Rectal smooth muscle tissue (tissue), 1 donor: ENCODE data around the gene CASZ1.

ENCODE experiments used
- H3K27ac ChIP-seq: one replicate; pipeline ENCODE4 v1.7.0; 2013; ENCODE audit warnings: low read depth, low read length, inconsistent platforms
- H3K27me3 ChIP-seq: one replicate; pipeline ENCODE4 v1.7.0; 2013; ENCODE audit warnings: low read length; ENCODE audit not compliant: control insufficient read depth, insufficient read depth
- H3K36me3 ChIP-seq: one replicate; pipeline ENCODE4 v1.7.0; 2013; ENCODE audit warnings: low read length; ENCODE audit not compliant: control insufficient read depth, insufficient read depth
- H3K4me1 ChIP-seq: one replicate; pipeline ENCODE4 v1.7.0; 2013; ENCODE audit warnings: low read length; ENCODE audit not compliant: control insufficient read depth, insufficient read depth
- H3K4me3 ChIP-seq: one replicate; pipeline ENCODE4 v1.7.0; 2013; ENCODE audit warnings: low read length
- H3K9ac ChIP-seq: one replicate; pipeline ENCODE4 v1.7.0; 2013; ENCODE audit warnings: low read length

CASZ1 gene

DNA sequence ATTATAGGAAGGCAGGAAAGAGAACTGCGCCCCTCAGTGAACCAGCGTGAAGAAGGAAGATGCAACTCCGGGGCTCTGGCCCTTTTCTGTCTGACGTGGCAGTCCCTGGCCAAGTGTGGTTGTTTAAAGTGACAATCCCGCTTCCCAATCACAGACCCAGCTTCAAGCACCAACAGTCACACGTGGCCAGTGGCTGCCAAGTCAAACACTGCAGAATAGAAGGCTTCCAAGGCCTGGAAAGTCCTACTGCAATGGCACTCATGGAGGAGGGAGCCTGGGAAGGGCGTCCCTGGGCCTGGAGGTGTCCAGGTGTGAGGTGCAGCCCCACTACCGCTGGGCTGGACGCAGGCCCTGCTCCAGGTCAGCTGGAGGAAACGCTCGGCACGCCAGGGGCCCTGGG, 143.8 kb downstream of the CASZ1 start:
- Histone ChIP-seq H3K9ac (no peak overlapping the region), H3K27ac (peak overlapping the region; percentile 77), H3K36me3 (peaks cover 10% of the 10 kb centered on the region), H3K4me3 (no peak overlapping the region), H3K27me3 (no peaks in the 10 kb centered on the region), H3K4me1 (peaks cover 46% of the 10 kb centered on the region)

GRCh38 chr1:10651793-10652192, 144.7 kb downstream of the CASZ1 start:
- H3K27ac ChIP-seq, result peak overlapping the region; percentile 11
- peaks cover 10% of the 10 kb centered on the region for H3K36me3 ChIP-seq
- H3K4me1 ChIP-seq, result peaks cover 39% of the 10 kb centered on the region
- no peaks in the 10 kb centered on the region for H3K27me3 ChIP-seq
- H3K9ac ChIP-seq, result no peak overlapping the region
- H3K4me3 ChIP-seq, result no peak overlapping the region

DNA sequence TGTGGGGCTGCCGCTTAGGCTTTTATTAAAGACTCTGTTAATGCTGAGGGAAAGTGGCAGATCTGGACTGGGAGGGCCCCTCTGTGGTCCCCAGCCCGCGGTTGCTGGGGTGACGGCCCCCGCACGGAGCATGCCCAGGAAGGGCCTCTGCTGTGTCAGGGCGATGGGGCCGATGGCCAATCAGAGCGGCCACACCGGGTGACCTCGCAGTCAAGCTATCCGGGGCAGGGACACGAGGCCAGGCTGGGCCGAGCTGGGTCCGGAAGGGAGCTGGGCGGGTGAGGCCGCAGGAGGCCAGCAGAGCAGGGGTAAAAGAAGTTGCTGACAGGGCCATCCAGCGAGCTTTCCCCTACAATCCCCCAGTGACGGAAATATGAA, 145.1 kb downstream of the CASZ1 start:
- Histone ChIP-seq H3K9ac (no peak overlapping the region), H3K27ac (peak overlapping the region; percentile 11), H3K4me3 (no peak overlapping the region), H3K4me1 (peaks cover 40% of the 10 kb centered on the region), H3K36me3 (peaks cover 10% of the 10 kb centered on the region), H3K27me3 (no peaks in the 10 kb centered on the region)

DNA sequence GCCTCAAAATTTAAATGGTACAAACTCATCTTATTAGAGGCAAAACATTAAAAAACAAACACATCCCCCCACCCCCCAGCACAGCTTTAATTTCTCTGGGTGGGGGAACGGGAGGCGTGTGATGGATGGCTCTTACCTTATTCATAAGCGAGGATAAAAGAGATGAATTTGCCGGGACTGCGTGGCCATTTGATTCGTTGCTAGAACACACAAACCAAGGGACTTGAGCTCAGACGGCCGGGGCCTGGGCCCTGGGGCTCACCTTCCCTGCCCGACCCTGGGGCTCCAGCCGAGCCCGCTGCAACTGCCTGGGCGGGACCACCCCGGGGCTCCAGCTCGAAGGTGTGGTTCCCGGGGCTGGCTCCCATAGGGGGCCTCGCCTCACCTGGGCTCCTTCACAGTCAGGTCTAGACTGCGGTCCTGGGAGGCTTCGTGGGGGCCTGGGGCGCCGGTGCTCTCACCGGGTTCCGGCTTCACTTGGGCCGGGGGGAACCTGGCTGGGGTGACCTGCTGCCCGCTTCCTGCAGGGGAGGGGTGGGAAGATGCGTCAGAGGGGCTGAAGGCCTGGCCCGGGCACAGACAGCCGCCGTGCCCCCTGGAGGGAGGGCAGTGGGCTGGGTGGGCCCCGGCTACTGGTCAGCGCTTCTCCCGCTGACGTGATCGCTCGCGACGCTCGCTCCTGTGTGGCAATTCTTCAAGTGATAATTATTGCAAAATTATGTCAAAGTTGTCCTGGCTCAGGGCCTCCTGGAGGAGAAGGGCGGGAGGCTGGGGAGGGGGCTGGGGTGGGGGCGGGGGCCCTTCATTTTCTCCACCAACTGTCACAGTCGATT, 145.7 kb downstream of the CASZ1 start:
- no peak overlapping the region for H3K4me3 ChIP-seq
- no peaks in the 10 kb centered on the region for H3K27me3 ChIP-seq
- H3K36me3 ChIP-seq, result peaks cover 15% of the 10 kb centered on the region
- H3K27ac ChIP-seq, result peak overlapping the region; percentile 63
- no peak overlapping the region for H3K9ac ChIP-seq
- peaks cover 35% of the 10 kb centered on the region for H3K4me1 ChIP-seq

- Histone ChIP-seq H3K9ac (no peak overlapping the region), H3K27me3 (no peaks in the 10 kb centered on the region), H3K4me3 (no peak overlapping the region), H3K36me3 (peaks cover 20% of the 10 kb centered on the region), H3K4me1 (peaks cover 32% of the 10 kb centered on the region), H3K27ac (peak overlapping the region; percentile 64)
Observed at GRCh38 chr1:10649517-10650201, 146.8 kb downstream of the CASZ1 start.

DNA sequence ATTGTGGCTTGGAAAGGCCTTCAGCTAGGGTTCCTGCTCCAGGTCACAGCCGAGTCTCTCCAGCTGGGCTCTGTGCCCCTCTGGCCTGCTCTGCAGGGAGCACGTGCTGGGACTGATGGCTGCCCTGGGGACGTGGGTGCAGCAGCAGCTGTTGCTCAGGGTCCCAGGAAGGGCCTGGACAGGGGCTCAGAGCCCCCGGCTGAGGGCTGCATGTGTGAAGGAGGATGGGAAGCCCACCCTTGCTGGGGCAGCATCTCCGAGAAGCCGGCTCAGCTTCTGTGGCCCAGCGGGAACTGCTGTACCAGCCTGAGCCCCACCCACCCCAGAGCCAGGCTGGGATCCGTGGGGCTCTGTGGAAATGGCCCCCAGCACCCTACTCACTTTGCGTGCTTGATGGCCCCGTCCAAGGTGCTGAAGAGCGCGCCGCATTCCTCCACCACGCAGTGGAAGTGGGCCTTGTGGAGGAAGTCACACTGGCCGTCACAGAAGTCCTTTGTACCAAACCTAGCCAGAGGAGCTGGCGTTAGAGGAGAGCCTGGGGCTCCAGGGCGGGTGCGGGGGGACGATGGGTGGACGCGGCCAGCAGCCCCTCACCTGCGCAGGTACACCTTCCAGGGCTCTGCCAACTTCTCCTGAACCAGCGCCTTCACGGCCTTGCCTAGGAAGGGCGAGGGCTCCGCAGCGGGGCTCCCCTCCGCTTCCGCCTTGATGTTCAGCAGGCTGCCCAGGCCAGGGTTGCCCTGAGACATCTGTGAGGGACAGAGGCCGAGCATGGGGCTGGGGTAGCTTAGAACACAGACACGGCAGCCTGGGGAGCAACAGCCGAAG, 147.5 kb downstream of the CASZ1 start:
- peak overlapping the region; percentile 64 for H3K27ac ChIP-seq
- no peak overlapping the region for H3K4me3 ChIP-seq
- peaks cover 26% of the 10 kb centered on the region for H3K36me3 ChIP-seq
- peaks cover 24% of the 10 kb centered on the region for H3K4me1 ChIP-seq
- H3K27me3 ChIP-seq, result no peaks in the 10 kb centered on the region
- H3K9ac ChIP-seq, result no peak overlapping the region

DNA sequence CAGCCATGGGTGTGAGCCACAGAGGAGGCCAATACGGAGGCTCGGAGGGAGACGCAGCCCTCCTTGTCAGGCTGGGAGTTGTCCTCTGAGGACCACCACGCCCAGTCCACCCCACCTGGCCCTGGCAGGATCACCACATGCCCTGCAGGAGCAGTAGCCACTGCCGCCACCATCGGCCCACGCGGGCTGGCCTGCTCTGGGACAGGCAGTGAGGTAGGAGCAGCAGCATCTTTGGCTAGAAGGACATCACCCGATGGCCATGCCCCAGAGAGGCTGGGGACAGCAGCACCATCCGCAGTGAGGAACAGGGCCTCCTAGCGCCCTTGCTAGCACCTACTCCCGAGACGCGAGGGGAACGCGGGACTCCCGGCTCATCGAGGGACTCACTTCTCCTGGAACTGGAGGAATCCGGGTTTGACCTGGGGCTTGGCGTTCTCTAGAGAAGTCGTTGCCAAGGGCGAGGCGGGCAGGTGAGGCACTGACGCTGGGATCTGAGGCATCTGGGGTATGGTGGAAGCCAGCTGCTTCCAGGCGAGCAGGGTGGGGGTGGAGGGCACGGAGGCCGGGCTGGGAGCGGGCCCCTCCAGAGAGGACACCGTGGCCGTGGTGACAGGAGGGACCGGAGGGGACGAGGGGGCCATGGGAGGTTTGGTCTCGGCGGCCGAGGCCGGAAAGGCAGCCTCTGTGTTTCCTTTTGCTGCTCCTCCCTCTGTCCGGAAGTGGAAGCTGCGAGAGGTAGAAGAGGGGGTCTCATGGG, 148.9 kb downstream of the CASZ1 start:
- H3K36me3 ChIP-seq, result peaks cover 24% of the 10 kb centered on the region
- H3K9ac ChIP-seq, result no peak overlapping the region
- no peak overlapping the region for H3K27ac ChIP-seq
- H3K4me1 ChIP-seq, result peaks cover 13% of the 10 kb centered on the region
- no peaks in the 10 kb centered on the region for H3K27me3 ChIP-seq
- H3K4me3 ChIP-seq, result no peak overlapping the region

DNA sequence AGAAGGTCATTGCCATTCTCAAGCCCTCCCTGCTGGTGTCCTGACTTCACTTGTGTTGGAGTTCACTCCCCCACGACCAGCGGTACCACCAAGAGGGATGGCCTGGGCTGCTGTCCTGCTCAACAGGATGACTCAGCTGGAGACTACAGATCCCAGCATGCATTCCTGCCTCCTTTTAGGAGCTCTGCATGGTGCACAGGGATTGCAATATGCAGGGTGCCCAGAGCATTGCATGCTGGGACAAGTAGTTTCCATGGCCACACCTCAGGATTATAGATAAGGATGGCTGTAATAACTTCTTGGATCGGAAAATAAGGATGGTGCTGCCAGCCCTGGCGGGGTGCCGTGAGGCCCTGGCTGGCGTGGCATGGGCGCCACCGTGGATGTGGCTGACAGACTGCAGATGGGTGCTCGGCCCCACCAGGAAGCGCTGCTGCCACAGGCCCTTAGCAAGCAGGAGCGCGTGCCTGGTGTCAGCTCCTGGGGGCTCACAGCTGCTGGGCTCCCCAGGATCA, 150.0 kb downstream of the CASZ1 start:
- Histone ChIP-seq H3K4me1 (peaks cover 6% of the 10 kb centered on the region), H3K36me3 (peaks cover 27% of the 10 kb centered on the region), H3K27me3 (no peaks in the 10 kb centered on the region), H3K4me3 (no peak overlapping the region), H3K27ac (peak overlapping the region; percentile 10), H3K9ac (no peak overlapping the region)

- H3K36me3 ChIP-seq, result peaks cover 31% of the 10 kb centered on the region
Observed at GRCh38 chr1:10644307-10645128, 151.9 kb downstream of the CASZ1 start.

DNA sequence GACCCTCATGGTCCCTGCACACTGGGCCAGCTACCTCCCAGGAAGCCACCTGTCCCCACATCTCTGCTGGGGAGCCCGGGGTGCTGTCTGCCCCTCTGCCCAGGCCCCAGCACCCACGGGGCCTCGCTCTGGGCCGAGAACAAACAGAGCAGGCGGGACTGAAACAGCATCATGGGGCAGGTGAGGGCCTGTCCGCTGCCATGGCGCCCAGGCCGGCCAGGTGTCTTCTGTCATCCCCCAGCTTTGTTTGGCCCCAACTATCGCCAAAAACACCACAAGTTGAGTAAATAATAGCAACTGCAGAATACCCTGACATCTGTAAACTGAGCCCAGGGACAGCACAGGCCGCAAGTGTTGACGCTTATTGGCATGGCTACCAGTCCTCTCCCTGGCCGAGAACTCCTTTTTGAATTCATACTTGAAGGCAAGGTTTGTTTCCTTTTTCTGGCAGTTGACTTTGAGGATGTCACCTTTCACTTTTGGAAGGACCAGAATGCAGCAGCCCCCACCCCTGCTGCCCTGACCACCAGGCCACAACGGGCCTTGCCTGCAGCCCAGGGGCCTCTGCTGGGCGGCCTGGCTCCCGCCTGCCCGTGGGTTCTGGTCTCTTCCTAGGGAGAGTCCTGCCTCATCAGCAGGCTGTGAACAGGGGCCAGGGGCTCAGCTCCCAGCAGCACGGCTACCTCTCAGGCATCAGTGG, 152.7 kb downstream of the CASZ1 start:
- H3K27me3 ChIP-seq, result no peaks in the 10 kb centered on the region
- H3K4me1 ChIP-seq, result peaks cover 17% of the 10 kb centered on the region
- no peak overlapping the region for H3K9ac ChIP-seq
- peaks cover 32% of the 10 kb centered on the region for H3K36me3 ChIP-seq
- H3K4me3 ChIP-seq, result no peak overlapping the region
- H3K27ac ChIP-seq, result no peak overlapping the region

More at GRCh38 chr1:10644307-10645128, 151.9 kb downstream of the CASZ1 start:
- Histone ChIP-seq H3K9ac (no peak overlapping the region), H3K27ac (no peak overlapping the region), H3K4me1 (peaks cover 20% of the 10 kb centered on the region), H3K4me3 (no peak overlapping the region), H3K27me3 (no peaks in the 10 kb centered on the region)
